ENCODE data around the gene ABCA12.

Gene ABCA12

DNA sequence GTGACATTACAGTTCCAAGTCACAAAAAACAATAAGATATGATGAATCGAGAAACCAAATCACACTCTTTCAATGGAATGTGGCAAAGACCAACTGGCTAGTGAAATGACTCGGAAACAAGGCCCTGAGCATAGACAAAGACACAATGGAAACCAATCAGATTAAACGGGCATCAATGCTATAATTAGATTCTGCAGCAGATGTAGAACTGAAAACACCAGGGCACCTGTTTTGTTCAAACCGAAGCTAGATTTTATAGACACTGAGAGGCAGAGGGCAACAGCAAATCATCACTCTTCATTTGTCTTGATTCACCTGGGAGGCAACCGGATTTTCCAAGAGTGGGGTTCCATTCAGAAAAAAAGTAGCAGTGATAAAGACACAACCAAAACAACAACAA lies 236.1 kb downstream of the ABCA12 start:
- DNase-seq = no peak

- DNase-seq = no peak
Observed at GRCh38 chr2:214899751-214900150, 238.7 kb downstream of the ABCA12 start.

DNA sequence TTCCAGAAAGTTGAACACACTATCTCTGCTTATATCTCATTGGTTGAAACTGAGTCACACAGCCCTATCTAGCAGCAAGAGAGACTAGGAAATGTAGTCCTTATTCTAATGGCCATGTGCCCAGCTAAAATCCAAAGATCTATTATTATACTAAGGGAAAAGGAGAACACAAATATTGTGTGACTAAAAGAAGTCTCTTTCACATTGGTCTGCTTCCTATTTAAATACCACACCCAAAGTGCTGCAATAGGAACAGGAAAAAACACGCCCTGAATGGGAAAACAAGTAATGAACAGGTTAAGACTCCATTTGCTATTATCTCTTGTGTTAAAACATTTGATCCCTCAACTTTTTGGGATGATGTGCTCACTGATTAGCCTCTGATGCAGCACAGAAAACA lies 242.2 kb downstream of the ABCA12 start:
- no peak for DNase-seq

GRCh38 chr2:214895469-214895868 lies 243.0 kb downstream of the ABCA12 start:
- DNase-seq = no peak

- no peak for DNase-seq
Observed at GRCh38 chr2:214889301-214889700, 249.1 kb downstream of the ABCA12 start.

DNA sequence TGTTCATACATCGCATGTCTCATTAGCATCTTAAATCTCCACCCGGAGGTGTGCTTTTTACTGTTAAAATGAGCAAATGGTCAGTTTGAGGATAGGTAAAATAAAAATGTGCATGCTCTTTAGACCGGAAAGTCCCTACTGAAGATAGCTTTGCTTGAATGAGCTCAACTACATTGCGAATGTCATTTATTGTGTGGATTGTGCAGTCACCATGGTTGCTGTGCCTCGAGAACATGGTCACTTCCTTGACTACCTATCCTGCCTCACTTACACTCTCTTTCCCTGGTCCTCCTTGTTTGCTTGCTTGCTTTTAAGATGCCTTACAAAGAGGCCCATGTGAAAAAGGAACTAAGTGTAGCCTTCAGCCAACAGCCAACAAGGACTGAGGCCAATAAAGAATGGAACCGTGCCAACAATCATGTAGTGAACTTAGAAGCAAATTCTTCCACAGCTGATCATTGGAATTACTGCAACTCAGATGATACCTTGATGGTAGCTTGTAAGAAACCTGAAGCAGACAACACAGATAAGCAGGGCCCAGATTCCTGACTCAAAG lies 256.7 kb downstream of the ABCA12 start:
- no peak for DNase-seq

All from hippocampal formation (tissue), 2 donors.